ENCODE measurements around the gene ABHD10.

Gene ABHD10

DNA sequence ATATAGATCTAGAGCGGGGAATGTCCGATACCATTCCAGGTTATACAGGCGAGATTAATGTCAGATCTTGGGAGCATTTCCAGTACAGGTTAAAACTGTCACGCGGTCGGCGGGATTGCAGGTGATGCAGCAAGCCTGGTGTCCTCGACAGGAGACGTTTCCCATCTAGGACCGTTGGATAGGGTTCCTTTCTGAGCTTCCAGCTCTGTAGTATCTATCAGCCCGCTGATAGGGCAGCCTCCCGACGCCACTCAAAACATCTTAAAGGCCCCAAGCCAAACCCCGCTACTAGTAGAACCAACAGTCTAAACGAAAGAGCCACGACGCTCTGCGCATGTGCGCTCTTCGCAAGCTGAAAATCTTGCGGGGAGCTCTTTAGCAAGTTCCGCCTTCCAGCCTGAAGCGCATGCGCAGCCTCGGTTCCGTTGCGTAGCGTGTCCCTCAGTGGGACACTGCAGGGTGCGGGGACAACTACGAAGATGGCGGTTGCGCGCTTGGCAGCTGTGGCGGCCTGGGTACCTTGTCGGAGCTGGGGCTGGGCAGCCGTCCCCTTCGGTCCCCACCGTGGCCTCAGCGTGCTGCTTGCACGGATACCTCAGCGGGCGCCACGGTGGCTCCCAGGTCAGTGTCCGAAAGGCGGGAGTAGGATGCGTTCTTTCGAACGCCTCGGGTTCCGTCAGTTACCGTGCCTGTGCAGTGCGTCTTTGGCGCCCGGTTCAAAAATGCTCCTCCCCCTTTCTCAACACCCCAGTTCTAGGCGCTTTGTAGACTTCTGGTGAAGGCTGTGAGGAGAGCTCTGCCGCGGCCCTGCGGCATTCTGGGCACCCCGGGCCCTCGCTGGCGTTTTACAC, at the start of gene ABHD10:
Gene ABHD10, plus strand, starts transcription at position 444 of the 851 bp plus-strand sequence. Its CDS starts 36 bp downstream, at position 480.
- DNase-seq (ENCODE audit: low read depth in 3 of 3): peak; percentile 87 to 95 (median 95)

DNA sequence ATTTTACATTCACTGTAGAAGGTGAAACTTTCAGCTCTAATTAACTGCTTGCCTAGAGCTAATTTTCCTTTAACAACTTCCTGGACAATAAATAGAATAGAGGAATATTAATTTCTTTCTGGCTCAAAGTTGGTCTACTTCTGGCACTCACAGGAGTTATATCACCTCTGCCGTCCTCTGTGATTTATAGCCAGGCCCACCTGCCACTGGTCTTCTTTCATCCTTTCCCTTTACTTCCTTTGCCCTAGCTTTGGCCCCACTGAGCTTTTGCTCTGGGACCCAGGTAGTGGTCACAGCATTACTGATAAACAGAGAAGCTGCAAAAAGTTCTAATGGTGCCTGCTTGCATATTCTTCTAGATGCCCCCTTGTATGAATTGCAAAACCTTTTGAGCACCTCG, 49.3 kb upstream of the ABHD10 start:
- DNase-seq (ENCODE audit: low read depth in 3 of 3): no peak

DNA sequence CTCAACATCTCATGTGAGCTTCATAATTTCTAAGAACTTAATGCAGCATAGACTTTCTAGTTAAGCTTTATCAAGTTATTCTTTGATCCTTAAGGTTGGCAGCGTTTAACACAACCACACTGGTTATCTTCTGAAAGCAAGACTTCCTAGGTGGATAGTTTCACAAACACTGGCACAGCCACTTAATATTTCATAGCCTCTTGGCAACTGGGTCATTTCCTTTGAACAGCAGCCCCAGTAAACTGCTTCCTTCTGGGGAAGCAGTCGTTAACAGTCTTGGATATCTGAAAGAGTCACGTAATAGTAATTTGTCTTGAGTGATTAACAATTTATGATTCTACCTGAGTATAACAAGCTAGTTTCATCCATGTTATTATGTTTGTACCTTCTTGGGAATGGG, 45.9 kb upstream of the ABHD10 start:
- DNase-seq (ENCODE audit: low read depth in 3 of 3): no peak

DNA sequence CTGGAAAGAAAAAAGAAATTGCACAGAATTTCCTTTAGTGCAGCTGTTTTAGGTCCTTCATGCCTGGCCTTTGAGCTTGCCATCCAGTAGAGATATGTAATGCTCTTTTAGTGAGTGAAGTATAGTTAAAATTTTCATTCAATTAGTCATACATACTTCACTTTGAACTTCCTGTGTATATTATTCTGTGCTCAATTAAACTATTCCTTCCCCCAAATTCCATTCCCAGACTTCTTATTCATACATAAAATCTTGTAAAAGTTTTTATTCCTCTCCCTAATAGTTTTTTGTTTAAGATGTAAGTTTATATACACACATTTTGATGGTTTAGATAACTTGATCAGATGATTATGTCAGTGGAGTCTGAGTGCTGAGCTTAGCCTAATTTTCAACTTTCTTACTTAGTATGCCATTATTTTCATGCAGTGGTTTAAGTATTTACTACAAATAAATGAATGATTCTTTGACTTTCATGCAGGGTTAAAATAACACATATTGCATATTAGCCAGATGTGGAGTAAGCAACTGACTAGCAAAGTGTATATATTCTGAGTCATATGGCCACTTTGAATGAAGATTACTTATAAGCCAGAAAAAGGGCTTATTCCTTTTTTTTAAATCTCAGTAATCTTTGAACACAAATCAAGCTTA, 42.5 kb upstream of the ABHD10 start:
- no peak for DNase-seq (ENCODE audit: low read depth in 3 of 3)

DNA sequence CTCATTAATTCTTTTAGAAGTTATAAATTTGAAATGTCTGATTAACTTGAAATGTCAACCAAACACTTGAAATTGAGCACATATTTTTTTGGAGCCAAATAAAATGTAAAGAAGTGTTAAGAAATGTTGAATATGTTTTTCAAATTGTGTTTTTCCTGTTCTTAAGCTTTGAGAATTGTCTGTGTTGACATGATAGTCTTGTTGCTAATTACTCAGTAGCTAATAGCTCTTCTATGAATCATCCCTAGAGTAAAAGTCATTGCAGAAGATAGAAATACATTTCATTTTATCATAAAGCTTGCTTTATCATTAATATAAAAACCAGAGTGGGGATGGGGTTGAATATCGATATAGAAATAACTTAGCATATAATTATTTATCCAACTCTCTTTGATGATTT, 41.9 kb upstream of the ABHD10 start:
- DNase-seq (ENCODE audit: low read depth in 3 of 3): no peak

DNA sequence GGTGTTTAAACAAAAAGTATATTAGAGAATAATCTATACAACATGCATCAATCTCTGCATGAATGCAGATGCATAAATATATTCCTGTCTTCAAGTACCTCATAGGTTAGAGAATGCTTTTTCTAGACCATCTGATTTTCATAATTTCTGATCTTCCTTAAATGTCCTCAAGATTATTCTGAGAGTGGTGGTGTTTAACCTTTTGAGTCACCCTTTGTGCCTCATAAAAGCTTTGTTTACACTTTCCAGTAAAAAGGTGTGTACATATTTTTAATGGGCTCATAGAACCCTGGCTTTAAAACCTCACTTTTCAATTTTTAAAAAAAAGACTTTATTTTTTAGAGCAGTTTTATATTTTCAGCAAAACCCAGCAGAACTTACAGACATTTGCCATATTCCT, 41.0 kb upstream of the ABHD10 start:
- DNase-seq (ENCODE audit: low read depth in 3 of 3): no peak

DNA sequence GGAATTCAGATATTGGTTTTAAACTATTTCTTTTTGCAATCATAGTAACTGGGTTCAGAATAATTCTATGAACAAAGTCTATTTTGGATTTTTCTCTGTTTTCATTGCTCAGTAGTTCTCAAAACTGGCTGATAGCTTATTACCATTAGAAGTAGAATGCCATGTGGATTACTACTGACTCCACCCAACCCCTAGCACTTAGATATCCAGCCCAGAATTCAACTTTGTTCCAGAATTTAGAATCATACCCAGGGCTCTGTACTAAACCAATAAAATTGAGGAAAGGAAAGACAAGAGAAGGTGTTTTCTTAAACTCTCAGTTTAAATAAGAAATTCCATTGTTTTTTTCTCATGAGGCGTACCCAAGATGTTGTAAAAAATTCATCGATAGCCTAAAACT, 39.0 kb upstream of the ABHD10 start:
- no peak for DNase-seq (ENCODE audit: low read depth in 3 of 3)

DNA sequence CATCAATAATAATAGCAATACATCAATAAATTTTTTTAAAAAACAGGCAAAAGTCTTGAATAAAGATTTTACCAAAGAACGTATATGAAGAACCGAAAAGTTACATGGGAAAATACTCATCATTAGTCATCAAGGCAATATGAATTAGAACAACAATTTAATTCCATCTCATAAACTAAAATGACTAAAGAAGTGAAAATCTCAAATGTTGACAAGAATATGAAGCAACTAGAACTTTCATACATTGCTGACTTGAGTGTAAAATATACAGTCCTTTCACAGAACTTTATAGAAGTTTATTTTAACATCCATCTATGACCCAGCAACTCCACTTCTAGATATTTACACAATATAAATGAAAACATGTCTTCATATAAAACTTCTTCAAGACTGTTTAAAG, 35.3 kb upstream of the ABHD10 start:
- DNase-seq (ENCODE audit: low read depth in 3 of 3): no peak

DNA sequence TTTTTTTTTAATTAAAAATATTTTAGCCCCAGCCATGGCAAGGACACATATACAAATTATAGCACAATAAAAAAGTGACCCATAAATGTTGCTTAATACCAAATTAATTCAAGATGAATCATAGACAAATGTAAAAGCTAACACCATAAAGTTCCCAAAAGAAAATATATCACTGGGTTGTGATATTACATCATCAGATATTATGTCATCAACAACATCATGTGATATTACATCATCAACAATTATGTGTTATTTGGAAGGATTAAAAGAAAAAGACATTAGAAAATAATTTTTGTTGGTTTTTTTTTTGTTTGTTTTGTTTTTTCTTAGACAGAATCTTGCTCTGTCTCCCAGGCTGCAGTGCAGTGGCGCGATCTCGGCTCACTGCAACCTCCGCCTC, 34.5 kb upstream of the ABHD10 start:
- no peak for DNase-seq (ENCODE audit: low read depth in 3 of 3)

DNA sequence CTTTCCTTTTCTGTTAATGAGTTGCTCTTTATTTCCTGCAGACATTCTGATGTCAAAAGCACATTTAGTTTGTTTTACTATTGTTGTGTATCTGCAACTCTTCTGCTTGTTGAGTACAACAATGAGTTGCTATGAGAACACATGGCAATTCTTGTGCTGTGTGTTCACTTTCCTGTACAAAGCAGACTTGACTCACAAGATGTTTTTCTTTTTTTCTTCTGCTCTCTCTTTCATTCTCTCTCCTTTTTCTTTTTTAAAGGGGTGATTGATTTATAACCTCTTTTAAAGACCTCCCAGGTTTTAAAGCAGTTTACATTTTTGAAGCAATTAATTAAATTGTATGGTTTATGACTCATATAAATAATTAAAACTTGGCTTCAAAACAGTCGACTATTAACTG, 31.6 kb upstream of the ABHD10 start:
- DNase-seq (ENCODE audit: low read depth in 3 of 3): no peak

DNA sequence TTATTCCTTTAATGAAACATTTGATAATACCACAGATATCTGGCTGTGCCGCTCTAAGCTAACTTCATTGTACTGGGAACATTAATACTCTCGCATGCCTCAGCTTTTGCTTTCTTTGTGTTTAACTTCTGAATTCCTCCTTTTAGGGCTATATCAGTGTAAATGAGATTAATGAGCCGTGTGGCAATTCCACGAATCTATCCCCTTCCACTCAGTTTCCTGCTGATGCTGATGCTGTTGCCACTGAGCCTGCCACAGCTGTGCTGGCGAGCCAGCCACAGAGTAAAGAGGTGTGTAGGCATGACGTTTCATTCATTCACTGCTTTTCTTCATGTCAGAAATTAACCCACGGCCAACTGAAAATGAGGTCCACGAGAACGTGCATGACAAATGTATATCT, 30.0 kb upstream of the ABHD10 start:
- no peak for DNase-seq (ENCODE audit: low read depth in 3 of 3)

DNA sequence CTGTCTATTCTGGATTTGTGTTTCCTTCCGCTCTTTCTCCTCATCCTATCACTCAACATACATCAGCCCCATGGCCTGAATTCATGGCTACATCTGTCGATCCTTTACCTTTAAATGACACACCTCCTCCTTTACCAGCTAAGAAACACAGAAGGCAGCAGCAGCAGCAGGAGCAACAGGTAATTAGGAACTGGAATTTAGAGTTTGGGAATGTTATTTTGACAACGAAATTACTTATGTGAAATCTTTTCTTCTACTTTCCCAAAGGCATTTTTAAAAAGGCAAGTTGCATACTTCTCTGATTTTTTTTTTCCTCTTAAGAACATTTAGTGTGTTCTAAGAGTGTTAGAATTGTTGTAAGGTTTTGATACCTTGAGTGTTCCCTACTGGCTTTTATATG, 29.1 kb upstream of the ABHD10 start:
- DNase-seq (ENCODE audit: low read depth in 3 of 3): no peak

DNA sequence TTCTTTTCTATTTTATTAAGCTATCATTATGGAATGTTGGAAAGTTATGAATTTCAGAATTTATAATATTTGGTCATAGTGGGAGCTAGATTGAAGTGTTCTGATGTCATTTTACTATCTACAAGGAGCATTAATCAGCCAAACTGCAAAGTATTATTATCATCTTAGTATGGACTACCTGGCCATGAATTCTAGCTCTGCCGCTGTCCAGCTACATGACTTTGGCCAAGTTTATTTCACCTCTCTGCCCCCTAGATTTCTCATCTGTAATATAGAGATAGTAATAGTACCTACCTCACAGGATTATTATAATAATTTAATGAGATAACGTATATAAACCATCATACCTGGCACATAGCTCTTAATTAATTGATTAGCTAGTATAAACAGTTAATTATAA, 27.8 kb upstream of the ABHD10 start:
- no peak for DNase-seq (ENCODE audit: low read depth in 3 of 3)

DNA sequence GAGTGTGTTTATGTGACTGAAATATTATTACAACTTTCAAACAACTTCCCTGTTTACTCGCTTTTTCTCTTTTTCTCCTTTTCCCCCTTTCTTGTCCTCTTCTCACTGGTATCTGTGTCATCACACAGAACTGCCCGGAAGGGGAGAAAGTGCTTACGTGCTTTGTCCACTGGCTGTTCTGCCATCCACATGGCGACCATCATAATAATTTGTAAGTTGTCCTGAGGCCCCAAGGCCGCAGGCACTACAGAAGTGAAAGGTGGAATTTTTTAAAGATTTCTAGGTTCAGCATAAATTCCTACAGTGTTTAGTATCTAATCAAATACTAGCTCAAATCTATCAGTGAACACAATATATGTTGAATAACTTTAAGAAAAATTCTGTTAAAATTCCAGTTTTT, 26.7 kb upstream of the ABHD10 start:
- no peak for DNase-seq (ENCODE audit: low read depth in 3 of 3)

DNA sequence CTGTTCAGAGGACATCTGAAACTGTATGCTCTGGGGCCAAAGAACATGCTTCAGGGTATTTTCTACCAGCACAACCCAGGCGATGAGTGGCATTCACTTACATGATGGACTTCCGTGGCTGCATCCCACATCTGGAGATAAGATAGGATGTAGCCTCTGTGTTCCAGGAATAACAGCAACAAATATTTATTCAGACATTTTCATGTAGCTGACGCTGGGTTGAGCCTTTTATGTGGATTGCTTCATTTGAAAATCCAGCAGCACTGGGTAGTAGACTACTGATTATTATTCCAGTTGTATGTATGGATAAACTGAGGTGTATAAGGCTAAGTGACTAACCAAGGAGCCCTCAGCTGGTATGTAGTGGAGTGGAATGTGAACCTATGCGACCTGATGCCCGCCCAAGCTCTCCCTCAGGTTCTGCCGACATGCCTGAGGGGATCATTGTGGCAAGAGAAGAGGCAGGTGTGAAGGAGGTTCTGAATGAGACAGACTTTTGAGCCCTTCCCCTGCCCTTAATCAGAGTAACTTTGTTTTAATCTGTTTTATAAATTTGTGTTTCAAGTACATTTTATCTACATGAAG, 25.9 kb upstream of the ABHD10 start:
- DNase-seq (ENCODE audit: low read depth in 3 of 3): no peak

DNA sequence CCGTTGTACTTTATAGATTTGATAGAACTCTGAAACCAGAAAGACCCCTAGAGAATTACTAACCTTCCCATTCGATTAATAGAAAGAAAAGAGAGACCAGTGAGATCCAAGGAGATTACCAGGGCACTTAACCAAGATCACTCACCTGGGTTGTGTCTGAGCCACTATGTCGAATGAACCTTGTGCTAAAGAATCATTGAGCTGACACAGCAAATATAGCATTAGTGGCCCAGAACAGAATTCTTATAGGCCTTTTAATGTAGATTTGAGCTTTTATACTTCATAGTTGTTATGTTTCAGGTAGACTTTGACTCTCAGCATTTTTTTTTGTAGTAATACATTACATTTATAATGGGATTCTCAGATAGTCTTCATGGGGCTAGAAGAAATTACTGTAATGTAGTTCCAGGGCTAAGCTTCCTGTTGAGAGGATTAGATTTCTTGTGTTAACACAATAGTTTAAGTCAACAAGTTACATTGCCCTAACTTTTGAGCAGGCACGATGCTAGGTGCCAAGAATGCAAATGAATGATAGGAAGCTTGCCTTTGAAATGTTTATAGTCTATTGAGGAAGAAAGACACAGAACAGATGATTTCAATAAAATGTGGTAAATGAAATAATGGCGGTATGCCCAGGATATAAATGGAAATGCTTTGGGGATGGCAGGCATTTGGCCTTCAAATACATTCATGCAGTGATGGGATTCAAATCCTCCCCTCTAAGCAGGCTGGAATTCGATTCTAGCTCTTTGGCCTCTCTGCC, 24.4 kb upstream of the ABHD10 start:
- no peak for DNase-seq (ENCODE audit: low read depth in 3 of 3)

DNA sequence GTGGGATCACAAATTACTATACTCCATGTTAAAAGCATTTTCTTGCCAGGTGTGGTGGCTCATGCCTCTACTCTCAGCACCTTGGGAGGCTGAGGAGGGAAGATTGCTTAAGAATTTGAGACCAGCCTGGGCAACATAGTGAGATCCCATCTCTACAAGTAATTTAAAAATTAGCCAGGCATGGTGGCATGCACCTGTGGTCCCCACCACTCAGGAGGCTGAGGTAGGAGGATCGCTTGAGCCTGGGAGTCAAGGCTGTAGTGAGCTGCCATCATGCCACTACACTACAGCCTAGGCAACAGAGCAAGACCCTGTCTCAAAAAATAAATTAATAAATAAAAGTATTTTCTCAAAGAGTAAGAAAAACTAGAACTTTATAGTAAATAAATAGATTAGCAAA, 22.9 kb upstream of the ABHD10 start:
- DNase-seq (ENCODE audit: low read depth in 3 of 3): no peak

DNA sequence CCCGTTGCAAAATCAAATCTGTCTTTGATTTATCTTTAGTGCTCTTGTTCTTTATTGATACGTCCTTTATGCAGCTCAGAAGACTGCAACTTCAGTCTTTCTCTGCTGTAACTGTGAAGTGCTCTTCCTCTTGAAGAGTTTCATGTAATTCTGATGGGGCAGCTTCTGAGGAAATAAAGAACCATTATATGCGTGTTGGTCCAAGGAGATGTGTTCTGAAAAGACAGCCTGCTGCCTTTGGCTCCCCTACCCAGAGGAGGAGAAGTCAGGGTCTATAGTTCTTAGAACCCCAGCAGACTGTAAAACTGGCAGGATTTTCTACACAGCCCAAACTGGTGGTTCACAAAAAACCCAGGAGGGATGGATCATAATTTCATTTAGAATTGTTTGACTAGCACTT, 22.4 kb upstream of the ABHD10 start:
- DNase-seq (ENCODE audit: low read depth in 3 of 3): no peak

DNA sequence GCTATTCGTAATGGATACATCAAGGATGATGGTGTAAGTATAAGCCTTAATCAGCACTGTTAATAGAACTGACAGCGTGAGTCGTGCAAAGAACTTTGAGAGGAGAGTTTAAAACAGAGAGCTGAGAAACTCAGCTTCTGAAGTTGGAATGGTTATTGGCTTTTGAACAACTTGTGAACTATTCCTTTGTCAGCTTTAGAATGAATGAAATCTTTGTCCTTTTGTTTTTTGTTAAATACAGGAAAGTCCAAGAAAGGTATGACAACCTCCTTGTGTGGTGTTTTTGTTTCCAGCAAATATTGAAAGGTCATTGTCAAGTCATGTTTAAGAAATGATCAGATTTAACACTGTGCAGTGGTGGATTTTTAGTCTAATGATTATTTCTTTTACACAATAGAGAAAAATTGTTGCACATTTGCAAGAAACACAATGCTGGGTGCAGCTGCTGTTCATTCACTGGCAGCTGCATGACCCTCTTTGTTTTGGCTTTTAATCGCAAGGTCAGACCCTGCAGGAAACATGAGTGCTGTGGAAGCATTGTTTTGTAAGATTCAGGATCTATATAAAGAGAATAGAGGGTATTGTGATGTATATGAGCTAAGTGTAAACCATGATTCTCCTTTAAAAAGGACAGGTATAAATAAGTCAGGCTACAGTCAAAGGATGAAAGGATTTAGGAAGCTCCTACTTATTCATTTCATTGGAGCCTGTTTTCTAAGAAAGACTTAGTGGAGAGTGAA, 21.7 kb upstream of the ABHD10 start:
- DNase-seq (ENCODE audit: low read depth in 3 of 3): no peak

DNA sequence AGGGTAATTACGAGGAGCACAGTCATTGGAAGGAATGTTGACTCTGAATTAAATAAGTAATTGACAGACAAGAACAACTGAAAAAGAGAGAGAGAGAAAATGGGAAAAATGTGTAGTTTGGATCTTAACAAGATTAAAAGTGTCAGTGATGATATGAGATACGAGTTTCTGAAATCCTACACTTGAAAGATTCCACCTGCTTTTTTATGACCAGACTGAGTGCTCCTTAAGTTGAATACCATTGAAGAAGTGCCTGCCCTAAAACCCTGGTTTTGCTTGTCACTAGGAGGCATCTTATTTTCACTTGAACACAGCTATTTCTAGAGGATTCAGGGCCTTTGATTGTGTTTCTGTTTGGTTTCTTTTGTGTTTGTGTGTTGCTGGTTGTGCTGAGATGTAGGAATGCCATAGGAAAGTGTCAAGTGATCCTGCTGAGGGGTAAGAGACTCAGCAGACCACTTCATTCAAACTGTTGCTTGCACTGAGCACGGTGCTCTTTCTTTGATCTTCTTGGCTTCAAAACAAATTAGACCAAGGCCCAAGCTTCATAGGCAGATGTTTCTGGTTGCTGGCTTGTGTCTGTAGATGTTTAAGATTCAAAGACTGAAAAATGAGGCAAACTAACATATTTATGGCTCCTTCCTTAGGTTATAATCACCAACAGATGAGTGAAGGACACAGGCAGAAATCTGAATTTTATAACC, 17.2 kb upstream of the ABHD10 start:
- no peak for DNase-seq (ENCODE audit: low read depth in 3 of 3)

DNA sequence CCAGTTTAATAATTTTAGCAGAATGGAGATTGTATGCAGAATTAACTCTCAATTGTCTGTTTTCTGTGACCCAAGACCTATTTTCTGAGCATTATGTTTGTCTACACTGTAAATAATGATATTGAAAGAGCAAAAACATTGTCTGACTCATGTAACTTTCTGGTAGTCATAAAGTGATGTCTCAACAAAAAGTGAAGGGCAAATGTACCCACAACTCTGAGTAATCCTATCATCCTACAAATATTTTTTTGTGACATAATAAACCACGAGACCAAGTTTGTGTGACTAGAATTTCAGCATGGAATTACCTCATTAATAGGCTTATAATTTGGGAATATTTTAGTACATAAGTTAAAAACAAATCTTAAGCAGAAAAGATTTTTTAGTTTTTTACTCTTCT, 15.4 kb upstream of the ABHD10 start:
- DNase-seq (ENCODE audit: low read depth in 3 of 3): no peak
